Lower leg skin (tissue), 4 donors: ENCODE measurements around the gene GPC6. TPM values are rescaled to one million over a fixed set of nuclear protein-coding genes. Genes with fewer than 3 reads are reported as not detected.
"Not testable (repeated sequence)": the region's sequence is repeated elsewhere in the genome, so short reads cannot be mapped to it uniquely, and the experiment has no call there.

ENCODE experiments used
- DNase-seq, 2 donors: peaks; one replicate each; pipeline ENCODE4 v3.0.0-alpha.2; 2019; ENCODE audit warnings: low spot score in 2 of 2
- H3K4me3 ChIP-seq: fragments of 200-600 bp; sonication (generic); 2 replicates; pipeline ENCODE4 v1.5.1; 2017; ENCODE audit warnings: mild to moderate bottlenecking, low read depth; ENCODE audit not compliant: poor library complexity, severe bottlenecking
- POLR2A ChIP-seq, 2 donors: fragments of 450-650 bp; IDR thresholded peaks; one replicate each; pipeline ENCODE4 v1.6.1; 2016 to 2017; ENCODE audit warnings: antibody characterized with exemption in 2 of 2, mild to moderate bottlenecking in 1 of 2, moderate library complexity in 1 of 2
- WGBS, 2 donors: methylation state at CpG; one replicate each; pipeline ENCODE4 v1.1.5; 2018; 5-methylcytosine and 5-hydroxymethylcytosine counted together
- intact Hi-C: fragments of 100-400 bp; cut with DNase I; formaldehyde crosslinking; loops from one replicate; pipeline ENCODE4 v1.15.0; 2023; ENCODE audit warnings: low total_unique reads
- total RNA-seq, 4 donors: library from RNA; depleted of rRNA; stranded (reverse); fragments of >200 nt; gene quantifications; one replicate each; pipeline ENCODE4 v1.1.0, GENCODE V29; 2016
- TF ChIP-seq, protein P1 (sequence below), 3 donors: fragments of 450-650 bp; IDR thresholded peaks; one replicate each; pipeline ENCODE4 v1.5.1; 2016; ENCODE audit warnings: antibody characterized with exemption in 3 of 3, mild to moderate bottlenecking in 3 of 3, moderate library complexity in 2 of 3

The GPC6 gene
- total RNA-seq, 4 donors from 2014 or later = 1.4 to 5.2 (median 2.5) TPM

DNA sequence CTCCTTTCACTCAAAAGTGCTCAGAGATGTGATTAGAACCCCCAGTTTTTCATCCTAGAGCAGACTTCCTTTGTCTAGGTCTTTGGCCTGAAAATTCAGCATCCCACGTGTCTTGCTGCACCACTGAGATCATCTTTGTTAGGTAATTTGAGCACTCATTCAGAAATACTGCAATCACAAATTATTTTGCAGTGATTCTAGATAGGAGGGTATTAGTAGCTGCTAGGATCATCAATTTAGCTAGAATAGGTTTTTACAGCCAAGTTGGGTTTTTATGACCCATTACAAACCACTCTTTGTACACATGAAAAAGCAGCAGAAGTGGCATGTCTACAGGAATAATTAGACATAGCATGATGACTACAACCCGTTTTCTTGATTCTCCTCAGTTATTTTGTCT, 219.6 kb downstream of the GPC6 start:
- intact Hi-C loops = no loop called here
- no peak for DNase-seq
- H3K4me3 ChIP-seq = no peak overlapping the region
- TF ChIP-seq, protein P1, sequence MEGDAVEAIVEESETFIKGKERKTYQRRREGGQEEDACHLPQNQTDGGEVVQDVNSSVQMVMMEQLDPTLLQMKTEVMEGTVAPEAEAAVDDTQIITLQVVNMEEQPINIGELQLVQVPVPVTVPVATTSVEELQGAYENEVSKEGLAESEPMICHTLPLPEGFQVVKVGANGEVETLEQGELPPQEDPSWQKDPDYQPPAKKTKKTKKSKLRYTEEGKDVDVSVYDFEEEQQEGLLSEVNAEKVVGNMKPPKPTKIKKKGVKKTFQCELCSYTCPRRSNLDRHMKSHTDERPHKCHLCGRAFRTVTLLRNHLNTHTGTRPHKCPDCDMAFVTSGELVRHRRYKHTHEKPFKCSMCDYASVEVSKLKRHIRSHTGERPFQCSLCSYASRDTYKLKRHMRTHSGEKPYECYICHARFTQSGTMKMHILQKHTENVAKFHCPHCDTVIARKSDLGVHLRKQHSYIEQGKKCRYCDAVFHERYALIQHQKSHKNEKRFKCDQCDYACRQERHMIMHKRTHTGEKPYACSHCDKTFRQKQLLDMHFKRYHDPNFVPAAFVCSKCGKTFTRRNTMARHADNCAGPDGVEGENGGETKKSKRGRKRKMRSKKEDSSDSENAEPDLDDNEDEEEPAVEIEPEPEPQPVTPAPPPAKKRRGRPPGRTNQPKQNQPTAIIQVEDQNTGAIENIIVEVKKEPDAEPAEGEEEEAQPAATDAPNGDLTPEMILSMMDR (IDR thresholded peaks at IDR 0.05) = no peak
- TF ChIP-seq POLR2A (IDR thresholded peaks at IDR 0.05) = no peak
- 63 to 67% methylated on average over 2 of the region's 2 CpGs for WGBS, 2 donors

DNA sequence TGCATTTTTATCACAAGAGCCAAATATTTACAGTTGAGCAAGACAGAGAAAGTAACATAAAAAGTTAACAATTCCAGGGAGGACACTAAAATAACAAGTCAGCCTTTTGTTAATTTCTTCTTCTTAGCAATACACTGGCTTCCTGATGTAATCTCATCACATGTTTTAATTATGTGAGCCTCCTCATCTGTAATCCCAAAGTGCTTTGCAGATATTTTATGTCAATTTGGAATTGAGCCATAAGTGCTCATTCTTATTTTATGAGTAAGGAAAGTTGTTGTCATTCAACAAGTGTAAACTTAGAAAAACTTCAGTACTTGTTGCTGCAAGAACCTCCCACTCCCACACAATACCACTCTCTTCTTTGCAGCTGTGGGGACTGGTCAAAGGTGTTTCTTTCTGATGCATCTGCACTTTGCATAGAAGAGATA, 223.6 kb downstream of the GPC6 start:
- H3K4me3 ChIP-seq = no peak overlapping the region
- TF ChIP-seq, protein P1 (IDR thresholded peaks at IDR 0.05) = no peak
- no peak for TF ChIP-seq POLR2A (IDR thresholded peaks at IDR 0.05)
- intact Hi-C loops = no loop called here
- DNase-seq = no peak

DNA sequence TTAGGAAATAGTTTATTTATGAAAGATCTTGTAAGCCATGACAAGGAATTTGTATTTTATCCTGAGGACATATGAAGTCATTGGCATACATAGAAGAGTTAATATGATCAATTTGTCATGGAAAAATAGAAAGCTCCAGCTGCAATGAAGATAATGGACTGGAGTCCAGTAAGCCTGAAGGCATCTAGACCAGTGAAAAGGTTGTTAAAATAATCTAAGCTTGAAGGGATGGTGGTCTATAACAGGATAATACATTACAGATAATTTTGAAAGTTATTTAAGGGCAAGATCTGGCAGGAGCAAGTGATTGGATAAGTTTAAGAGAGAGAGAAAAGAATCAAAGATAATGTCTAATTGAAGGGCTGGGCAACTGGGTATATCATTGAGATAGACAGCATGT, 224.2 kb downstream of the GPC6 start:
- TF ChIP-seq POLR2A (IDR thresholded peaks at IDR 0.05) = no peak
- TF ChIP-seq, protein P1 (IDR thresholded peaks at IDR 0.05) = no peak
- intact Hi-C loops = no loop called here
- H3K4me3 ChIP-seq = no peak overlapping the region
- no peak for DNase-seq

DNA sequence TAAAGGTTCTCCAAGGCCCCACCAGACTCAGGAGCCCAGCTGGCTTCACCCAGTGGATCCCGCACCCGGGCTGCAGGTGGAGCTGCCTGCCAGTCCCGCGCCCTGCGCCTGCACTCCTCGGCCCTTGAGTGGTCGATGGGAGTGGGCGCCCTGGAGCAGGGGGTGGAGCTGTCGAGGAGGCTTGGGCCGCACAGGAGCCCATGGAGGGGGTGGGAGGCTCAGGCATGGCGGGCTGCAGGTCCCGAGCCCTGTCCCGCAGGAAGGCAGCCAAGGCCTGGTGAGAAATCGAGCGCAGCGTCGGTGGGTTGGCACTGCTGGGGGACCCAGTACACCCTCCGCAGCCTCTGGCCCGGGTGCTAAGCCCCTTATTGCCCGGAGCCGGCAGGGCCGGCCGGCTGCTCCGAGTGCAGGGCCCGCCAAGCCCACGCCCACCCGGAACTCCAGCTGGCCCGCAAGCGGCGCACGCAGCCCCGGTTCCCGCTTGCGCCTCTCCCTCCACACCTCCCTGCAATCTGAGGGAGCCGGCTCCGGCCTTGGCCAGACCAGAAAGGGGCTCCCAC, 228.1 kb downstream of the GPC6 start:
- DNase-seq, H3K4me3 ChIP-seq, intact Hi-C loops: not testable (repeated sequence)
- WGBS, 2 donors = 76 to 96% methylated on average over 32 to 33 of the region's 36 CpGs

DNA sequence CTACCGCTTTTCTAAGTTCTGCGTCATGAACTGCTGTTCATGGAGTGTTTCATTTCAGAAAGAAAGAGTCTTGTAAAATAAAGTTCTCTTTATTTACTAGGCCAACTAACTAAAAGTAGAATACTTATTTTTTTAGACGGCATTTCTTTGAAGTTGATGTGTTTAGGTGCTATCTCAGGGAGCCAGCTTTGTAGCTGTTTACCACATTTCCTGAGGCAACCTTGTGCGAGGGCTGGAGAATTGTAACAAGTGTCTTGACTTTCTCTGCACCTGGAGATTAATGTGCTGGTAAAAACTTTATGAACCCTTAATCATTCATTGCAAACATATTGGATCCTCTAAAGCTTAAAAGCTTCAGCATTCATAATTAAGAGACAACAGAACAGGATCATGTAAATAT, 229.3 kb downstream of the GPC6 start:
- intact Hi-C loops = no loop called here
- no peak for DNase-seq
- TF ChIP-seq, protein P1 (IDR thresholded peaks at IDR 0.05) = no peak
- no peak for TF ChIP-seq POLR2A (IDR thresholded peaks at IDR 0.05)
- no peak overlapping the region for H3K4me3 ChIP-seq
- 67 to 68% methylated on average over 4 of the region's 4 CpGs for WGBS, 2 donors

DNA sequence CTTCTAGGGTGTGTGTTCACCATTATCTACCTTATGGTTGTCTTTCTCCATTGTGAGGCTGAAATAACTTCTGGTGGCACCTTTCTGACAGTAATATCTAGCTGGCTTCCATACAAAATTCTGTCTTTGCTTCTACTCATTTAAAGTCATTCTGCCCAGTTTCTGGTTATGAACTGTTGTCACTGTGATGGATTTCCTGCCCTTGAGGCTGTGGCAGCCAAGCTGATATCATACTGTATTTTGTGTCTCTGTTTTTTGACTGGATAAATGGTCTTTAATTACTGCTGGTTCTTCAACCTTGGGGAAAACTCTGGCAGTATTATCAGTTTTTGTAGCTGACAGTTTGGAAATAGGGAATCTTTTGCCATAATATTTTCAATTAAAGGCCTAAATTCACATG, 233.4 kb downstream of the GPC6 start:
- no peak for DNase-seq
- no peak overlapping the region for H3K4me3 ChIP-seq
- intact Hi-C loops = no loop called here
- TF ChIP-seq, protein P1 (IDR thresholded peaks at IDR 0.05) = no peak
